ENCODE results near the gene ZNF350.
"Not testable (repeated sequence)": the region's sequence is repeated elsewhere in the genome, so short reads cannot be mapped to it uniquely, and the experiment has no call there.

The ZNF350 gene

DNA sequence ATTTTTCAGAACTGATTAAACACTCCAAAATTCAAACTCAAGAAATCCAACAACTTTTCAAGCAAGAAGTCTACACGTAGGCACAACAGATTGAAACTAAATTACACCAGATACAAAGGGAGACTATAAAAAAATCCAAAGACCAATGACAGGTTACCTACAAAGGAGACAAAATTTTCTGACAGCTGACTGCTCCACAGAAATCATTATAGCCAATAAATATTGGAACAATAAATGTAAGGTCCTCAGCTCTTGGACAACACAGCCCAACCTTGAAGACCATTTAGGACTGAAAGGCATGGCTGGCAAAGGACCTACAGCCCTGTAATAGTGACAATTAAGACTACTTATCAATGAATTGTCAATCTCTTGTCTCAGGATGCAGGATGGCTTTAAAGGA lies 15.9 kb downstream of the ZNF350 start:
- no peak for DNase-seq

DNA sequence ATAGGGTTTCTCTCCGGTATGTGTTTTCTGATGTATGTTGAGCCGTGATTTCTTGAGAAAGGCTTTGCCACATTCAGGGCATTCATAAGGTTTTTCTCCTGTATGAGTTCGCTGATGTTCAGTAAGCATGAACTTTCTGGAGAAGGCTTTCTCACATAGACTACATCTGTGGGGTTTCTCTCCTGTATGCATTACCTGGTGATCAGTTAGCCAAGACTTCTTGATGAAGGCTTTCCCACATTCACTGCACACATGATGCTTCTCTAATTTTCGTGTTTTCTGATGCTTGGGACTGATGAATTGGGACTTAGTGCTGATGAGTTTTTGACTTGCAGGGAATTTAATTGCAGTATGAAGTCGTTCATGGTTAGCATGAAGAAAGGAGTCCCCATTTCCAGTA lies 21.1 kb downstream of the ZNF350 start:
- DNase-seq, result no peak

DNA sequence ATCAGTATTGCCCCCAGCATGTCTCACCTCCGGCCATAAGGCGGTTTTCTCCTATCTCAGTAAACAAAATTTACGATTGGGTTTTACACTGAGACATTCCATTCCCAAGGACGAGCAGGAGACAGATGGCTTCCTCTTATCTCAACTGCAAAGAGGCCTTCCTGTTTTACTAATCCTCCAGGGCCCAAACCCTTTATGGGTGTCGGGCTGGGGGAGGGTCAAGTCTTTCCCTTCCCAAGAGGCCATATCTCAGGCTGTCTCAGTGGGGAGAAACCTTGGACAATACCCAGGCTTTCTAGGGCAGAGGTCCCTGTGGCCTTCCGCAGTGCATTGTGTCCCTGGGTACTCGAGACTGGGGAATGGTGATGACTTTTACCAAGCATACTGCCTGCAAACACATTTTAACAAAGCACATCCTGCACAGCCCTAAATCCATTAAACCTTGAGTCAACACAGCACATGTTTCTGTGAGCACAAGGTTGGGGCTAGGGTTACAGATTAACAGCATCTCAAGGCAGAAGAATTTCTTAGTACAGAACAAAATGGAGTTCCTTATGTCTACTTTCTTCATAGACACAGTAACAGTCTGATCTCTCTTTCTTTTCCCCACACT lies 25.9 kb downstream of the ZNF350 start:
- not testable (repeated sequence) for DNase-seq

DNA sequence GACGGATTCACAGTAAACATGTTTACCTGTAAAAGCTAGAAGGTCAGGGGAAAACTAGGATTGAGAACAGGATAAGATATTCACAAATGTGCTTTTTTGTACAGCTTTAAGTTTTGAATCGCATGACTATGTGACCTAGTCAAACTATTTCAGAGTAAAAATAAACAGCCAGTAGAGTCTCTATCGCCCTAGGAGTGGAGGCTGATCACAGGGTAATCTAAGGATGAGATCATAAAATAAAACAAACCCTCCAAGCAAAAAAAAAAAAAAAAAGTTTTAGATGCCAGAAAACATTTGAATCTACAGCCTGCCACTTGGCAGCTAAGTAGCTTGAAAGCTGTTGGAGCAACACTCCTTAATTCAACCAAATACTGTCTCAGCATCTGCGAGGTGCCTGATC lies 26.8 kb downstream of the ZNF350 start:
- no peak for DNase-seq

DNA sequence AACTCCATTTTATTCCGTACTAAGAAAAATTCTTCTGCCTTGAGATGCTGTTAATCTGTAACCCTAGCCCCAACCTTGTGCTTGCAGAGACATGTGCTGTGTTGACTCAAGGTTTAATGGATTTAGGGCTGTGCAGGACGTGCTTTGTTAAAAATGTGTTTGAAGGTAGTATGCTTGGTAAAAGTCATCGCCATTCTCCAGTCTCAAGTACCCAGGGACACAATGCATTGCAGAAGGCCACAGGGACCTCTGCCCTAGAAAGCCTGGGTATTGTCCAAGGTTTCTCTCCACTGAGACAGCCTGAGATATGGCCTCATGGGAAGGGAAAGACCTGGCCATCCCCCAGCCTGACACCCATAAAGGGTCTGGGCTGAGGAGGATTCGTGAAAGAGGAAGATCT lies 28.8 kb downstream of the ZNF350 start:
- not testable (repeated sequence) for DNase-seq

DNA sequence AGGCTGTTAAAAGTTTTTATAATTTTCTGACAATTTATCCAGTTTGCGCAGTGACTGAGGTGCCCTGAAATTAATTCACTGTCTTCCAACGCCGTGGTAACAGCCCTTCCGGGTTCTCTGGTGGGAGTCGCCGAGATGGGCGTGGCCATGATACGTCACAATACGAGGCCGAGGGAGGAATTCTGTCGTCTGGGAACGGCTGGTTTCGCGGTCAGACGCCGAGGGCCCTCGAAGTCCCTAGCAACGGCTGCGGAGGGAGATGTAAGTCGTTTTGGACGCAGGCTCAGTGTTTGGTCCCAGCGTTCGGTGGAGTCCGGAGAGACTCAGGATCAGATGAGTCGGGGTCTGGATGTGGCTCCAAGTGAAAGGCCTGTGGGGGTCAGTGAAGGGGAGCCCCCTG lies 37.7 kb downstream of the ZNF350 start:
- no peak for DNase-seq

DNA sequence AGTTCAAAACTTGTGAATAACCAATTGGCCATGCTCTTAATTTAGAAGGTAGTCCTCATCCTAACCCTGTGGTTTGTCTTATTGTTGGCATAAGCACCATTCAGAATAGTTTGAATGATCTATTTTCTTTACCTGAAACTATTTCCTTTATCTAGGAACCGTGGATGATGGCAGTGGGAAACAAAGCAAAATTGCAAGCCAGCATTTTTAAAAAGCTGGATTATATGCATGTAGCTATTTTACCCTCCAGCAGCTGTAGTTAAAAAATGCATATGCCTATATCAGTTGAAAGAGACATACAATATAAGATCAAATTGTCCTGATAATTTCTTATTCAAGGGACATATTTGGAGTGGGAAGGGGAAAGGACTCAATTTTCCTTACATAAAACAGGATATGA lies 40.0 kb downstream of the ZNF350 start:
- DNase-seq, result no peak

DNA sequence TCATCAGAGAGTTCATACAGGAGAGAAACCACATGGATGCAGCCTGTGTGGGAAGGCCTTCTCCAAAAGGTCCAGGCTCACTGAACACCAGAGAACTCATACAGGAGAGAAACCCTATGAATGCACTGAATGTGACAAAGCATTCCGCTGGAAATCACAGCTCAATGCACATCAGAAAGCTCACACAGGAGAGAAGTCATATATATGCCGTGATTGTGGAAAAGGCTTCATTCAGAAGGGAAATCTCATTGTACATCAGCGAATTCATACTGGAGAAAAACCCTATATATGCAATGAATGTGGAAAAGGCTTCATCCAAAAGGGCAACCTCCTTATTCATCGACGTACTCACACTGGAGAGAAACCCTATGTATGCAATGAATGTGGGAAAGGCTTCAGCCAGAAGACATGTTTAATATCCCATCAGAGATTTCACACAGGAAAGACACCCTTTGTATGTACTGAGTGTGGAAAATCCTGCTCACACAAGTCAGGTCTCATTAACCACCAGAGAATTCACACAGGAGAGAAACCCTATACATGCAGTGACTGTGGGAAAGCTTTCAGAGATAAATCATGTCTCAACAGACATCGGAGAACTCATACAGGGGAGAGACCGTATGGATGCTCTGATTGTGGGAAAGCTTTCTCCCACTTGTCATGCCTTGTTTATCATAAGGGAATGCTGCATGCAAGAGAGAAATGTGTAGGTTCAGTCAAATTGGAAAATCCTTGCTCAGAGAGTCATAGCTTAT lies 41.7 kb downstream of the ZNF350 start:
- DNase-seq, result no peak

DNA sequence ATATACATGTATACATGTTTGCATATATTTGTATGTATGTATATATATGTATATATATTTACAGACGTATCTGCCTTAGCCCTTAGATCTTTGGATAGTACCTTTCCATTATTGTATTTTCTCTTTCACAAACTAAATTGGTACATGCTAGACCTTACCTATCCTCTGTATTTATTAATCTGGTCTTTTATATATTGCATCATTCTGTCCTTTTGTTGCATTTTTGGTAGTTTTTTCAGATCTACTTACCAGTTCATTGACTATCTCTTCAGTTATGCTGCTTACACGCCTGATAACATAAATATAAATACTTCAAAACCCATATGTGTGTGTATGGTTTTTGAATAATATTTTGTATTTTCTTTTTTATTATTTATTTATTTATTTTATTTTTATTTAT lies 47.7 kb downstream of the ZNF350 start:
- DNase-seq, result no peak

DNA sequence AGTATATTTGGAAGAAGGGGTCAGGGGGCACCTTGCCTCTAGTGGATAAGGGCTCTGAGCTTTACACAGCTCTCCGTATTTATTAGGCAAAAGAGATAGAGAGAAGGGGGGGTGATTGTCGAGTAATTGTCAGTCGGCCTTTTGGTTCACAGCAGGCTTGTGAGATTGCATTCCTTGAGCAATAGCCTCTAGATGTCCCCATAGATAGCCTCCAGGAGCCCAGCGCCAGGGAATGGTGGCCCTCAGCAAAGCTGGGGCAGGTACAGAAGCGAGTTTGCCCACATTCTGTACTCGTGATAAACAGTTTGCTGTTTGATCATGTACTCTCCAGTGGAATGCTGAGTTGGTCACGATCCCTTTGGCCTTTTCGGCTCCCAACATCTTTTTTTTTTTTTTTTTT lies 54.7 kb downstream of the ZNF350 start:
- no peak for DNase-seq

DNA sequence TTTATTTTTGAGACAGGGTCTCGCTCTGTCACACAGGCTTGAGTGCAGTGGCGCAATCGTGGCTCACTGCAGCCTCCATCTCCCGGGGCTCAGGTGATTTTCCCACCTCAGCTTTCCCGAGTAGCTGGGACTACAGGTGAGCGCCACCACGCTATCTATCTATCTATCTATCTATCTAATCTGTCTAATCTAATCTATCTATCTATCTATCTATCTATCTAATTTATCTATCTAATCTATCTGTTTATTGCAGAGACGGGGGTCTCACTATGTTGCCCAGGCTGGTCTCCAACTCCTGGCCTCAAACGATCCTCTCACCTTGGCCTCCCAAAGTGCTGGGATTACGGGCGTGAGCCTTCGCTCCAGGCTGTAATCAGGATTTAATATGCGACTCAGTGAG lies 58.8 kb downstream of the ZNF350 start:
- DNase-seq, result no peak

DNA sequence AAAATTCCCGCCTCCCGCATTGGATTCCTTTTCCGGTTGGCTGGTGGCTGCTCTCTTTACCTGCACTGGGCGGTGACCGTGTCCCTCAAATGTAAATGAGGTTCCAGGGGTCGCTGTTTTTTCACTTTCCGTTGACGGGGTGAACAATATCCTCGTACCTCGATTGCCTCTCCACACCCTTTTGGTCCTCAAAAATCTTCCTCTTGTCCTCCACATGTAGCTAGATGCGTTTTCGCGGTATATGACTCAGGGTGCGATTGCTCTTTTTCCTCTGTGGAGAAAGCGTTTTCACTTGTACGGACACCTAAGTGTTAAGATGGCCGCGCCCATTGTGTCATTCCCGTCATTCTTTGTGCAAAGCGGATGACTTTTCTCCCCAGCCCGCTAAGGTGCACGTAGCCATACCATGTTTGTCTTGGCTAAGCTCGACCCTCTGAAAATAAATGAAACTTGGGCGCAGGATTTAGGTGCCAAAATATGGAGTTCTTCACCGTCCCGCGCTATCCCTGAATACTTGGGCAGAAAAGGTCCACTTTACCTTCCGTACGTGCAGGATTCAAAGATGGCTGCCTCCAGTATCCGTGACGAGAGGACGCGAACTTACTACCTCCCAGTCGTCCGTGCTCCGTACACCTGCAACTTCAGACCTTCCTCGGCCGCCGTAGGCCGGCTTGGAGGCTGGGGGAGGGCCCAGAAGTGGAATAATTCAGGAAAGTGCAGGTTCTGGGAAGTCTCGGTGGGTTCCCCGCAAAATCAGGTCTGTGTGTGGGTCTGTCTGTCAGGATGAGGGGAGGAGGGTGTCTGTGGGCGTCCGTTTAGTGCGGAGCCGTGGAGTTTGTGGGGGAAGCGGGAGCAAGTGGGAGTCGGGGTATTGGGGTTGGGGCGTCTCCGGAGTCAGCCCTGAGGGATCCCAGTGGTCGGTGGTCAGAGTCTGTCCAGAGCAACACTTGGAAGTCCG lies 59.6 kb downstream of the ZNF350 start, which contains the start of gene ZNF613:
TSS of gene ZNF613 (plus strand) at position 689 of the 958 bp plus-strand sequence. CDS start 8,749 bp downstream, outside the sequence.
- DNase-seq, result peak; percentile 92

DNA sequence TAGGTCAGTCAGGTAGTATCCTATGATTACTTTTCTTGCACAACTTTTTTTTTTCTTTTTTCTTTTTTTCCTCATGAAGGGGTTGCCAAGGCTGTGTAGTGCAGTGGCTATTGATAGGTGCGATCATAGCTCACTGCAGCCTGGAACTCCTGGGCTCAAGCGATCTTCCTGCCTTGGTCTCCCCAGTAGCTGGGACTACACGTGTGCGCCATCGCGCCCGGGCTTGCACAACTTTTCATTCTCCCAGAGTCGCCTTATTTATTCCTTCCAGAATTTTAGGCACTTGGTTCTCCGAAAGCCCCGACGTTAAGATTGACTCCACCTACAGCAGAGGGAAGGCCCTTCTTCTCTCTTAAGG lies 60.2 kb downstream of the ZNF350 start:
- DNase-seq, result no peak

DNA sequence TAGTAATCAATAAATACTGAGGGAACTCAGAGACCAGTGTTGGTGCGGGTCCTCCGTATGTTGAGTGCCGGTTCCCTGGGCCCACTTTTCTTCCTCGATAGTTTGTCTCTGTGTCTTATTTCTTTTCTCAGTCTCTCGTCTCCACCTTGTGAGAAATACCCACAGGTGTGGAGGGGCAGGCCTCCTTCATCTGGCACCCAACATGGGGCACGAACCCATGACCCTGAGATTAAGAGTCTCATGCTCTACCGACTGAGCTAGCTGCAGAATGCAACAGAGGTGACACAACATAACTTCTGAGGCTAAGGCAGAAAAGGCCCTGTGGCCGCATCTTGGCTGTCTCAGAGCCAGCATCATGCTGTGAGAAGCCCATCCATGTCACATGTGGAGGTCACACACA lies 64.7 kb downstream of the ZNF350 start:
- no peak for DNase-seq

DNA sequence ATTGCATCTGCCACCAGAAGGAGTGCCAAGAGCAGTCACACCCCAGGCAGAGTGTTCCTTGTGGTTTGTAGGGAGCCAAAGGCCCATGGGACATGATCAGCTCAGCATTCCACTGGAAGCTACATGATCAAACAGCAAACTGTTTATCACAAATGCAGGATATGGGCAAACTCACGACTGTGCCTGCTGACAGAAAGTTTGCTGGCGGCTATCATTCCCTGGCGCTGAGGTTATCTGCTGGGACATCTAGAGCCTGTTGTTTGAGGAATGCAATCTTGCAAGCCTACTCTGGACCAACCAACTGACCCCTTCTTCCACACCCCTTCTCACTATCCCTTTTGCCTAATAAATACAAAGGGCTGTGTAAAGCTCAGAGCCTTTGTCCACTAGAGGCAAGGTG lies 67.0 kb downstream of the ZNF350 start:
- no peak for DNase-seq

DNA sequence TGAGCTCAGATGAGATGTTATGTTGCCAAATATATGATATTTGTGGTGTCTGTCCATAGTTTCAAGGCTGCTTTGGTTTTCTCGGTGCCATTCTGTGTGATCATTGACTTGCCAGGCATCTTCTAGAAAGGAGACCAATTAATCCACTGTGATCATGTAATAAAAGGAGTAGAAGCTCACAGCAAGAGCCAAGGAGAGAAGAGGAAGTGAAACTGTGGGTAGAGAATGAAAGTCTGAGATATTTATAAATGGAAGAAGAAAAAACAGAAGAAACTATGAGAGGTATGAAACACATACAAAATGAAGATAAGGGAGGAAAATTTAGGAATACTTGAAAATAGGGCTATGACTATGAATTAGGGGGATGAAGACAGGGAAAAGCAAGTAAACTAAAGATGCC lies 70.5 kb downstream of the ZNF350 start:
- no peak for DNase-seq

DNA sequence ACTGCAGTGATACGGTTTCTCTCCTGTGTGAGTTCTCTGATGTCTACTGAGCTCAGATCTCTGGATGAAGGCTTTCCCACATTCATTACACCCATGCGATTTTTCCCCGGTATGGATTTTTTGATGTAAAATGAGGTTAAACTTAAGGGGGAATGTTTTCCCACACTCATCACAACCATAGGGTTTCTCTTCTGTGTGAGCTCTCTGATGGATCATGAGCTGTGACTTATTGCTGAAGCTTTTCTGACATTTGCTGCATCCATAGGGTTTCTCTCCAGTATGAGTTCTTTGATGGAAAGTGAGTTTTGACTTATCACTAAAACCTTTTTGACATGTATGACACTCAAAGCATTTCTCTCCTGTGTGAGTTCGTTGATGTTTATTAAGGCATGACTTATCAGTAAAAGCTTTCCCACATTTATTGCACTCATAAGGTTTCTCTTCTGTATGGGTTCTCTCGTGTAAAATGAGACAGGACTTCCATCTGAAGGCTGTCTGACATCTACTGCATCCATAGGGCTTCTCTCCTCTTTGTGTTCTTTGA lies 71.2 kb downstream of the ZNF350 start:
- DNase-seq, result no peak
